Heart right ventricle (tissue), 16 donors: ENCODE measurements around the gene TTC9. TPM values are rescaled to one million over a fixed set of nuclear protein-coding genes. Genes with fewer than 3 reads are reported as not detected.
A peak's percentile ranks its signal among the peaks of the same experiment; 100 is the strongest.

Experiments
- ATAC-seq, 8 donors: fragments of 200-7000 bp; cut with Tn5 transposase; one replicate each; pipeline ENCODE4 v1.9.1; 2020; ENCODE audit warnings: mild to moderate bottlenecking in 8 of 8, moderate library complexity in 8 of 8, moderate number of reproducible peaks in 1 of 8
- DNase-seq, 2 donors: peaks; one replicate each; pipeline ENCODE4 v3.0.0-alpha.2; 2020
- H3K27ac ChIP-seq, 10 donors: fragments of 200-600 bp; sonication (generic) in 2 of 10; one replicate each; pipeline versions ENCODE4 v1.5.0 to v1.8.0; 2020 to 2022; ENCODE audit warnings: mild to moderate bottlenecking in 3 of 10
- H3K27me3 ChIP-seq, 7 donors: fragments of 200-600 bp; one replicate each; pipeline ENCODE4 v1.8.0; 2021 to 2022; ENCODE audit warnings: mild to moderate bottlenecking in 2 of 7
- H3K36me3 ChIP-seq, 9 donors: fragments of 200-600 bp; sonication (generic) in 1 of 9; one replicate each; pipeline versions ENCODE4 v1.5.0 to v1.8.0; 2020 to 2022; ENCODE audit warnings: mild to moderate bottlenecking in 2 of 9
- H3K4me1 ChIP-seq, 9 donors: fragments of 200-600 bp; sonication (generic) in 1 of 9; one replicate each; pipeline versions ENCODE4 v1.5.0 to v1.8.0; 2020 to 2022; ENCODE audit warnings: mild to moderate bottlenecking in 4 of 9
- H3K4me3 ChIP-seq, 10 donors: fragments of 200-600 bp; sonication (generic) in 2 of 10; one replicate each; pipeline versions ENCODE4 v1.5.0 to v1.8.0; 2020 to 2022; ENCODE audit warnings: mild to moderate bottlenecking in 7 of 10, moderate library complexity in 2 of 10
- H3K9me3 ChIP-seq, 11 donors: fragments of 200-600 bp in 10 of 11; sonication (generic) in 2 of 11; one replicate each; pipeline versions ENCODE4 v1.5.0 to v1.8.0; 2013 to 2022; ENCODE audit warnings: mild to moderate bottlenecking in 2 of 11, control low read depth in 1 of 11, moderate library complexity in 1 of 11
- WGBS, 2 donors: extraction: QIAGEN DNeasy Blood & Tissue Kit; methylation state at CpG; one replicate each; pipeline ENCODE4 v1.1.7; 2013; ENCODE audit warnings: inconsistent platforms in 1 of 2; 5-methylcytosine and 5-hydroxymethylcytosine counted together
- intact Hi-C, 10 donors: fragments of 100-400 bp; cut with DNase I; formaldehyde crosslinking; loops; one replicate each; pipeline versions ENCODE4 v1.11.1 to v1.14.2; 2022
- polyA plus RNA-seq, 2 donors: library from polyadenylated mRNA; stranded (reverse); fragments of 200-250 nt; gene quantifications; one replicate each; pipeline ENCODE4 v1.2.3, GENCODE V29; 2013
- total RNA-seq, 10 donors: library from RNA; stranded (reverse); fragmentation: NEBNext Ultra II Directional in 3 of 10; extraction: Animal tissue kit (Norgen Biotek cat#: 25700) in 3 of 10; gene quantifications; one replicate each; pipeline versions ENCODE4 v1.2.1 to v1.2.4, GENCODE V29; 2021 to 2023
- TF ChIP-seq, protein P1 (sequence below), 9 donors: fragments of 200-600 bp; sonication (generic) in 2 of 9; IDR thresholded peaks; one replicate each; pipeline versions ENCODE4 v1.5.0 to v1.8.0; 2021 to 2022; ENCODE audit warnings: antibody characterized with exemption in 9 of 9, mild to moderate bottlenecking in 5 of 9, moderate library complexity in 1 of 9
- donor health status: Arrhythmogenic right ventricular cardiomyopathy.
- donor health status: ischemic (EF 13 %, LVEDD 7.1; RV severe dilation, severe dysfunction).
- donor health status: healthy with polysubstance abuse.
- donor health status: DM: no; HTN: yes; CAD: no.
- donor health status: DM: no; HTN: no; CAD: no.
- donor health status: ischemic (EF 25% LVEDD 6.9; RV normal size, moderate dysfunction).
- donor health status: ischemic (EF 25% LVEDD 5.7; RV mildly dilated, moderate dysfunction).
- donor health status: healthy.
- donor health status: DM: yes; HTN: yes; CAD: no.
- donor health status: Ischemic cardiomyopathy.
- donor health status: ischemic (EF 35%, LVEDD 5.7; RV mildly dilated, moderate dysfunction).
- donor health status: nonischemic (EF 11% LVEDD 7.7; RV severe dilation, severe dysfunction).
- donor health status: DM: yes; HTN: yes; CAD: no.
- donor health status: PGD.
- donor health status: ischemic (EF 29% LVEDD 5.4; RV normal size, mild dysfunction).
- donor health status: nonischemic (EF 23%, LVEDD 6.1; RV moderate dilation, normal function).

Gene TTC9
- total and polyA plus RNA-seq, 12 donors = 0.22 to 2.9 (median 1.1) TPM

- H3K4me1 ChIP-seq = peaks cover 0 to 35% (median 11%) of the 10 kb centered on the region in 9 donors
- no peaks in the 10 kb centered on the region for H3K9me3 ChIP-seq
- no peak overlapping the region for H3K4me3 ChIP-seq
- TF ChIP-seq, protein P1, sequence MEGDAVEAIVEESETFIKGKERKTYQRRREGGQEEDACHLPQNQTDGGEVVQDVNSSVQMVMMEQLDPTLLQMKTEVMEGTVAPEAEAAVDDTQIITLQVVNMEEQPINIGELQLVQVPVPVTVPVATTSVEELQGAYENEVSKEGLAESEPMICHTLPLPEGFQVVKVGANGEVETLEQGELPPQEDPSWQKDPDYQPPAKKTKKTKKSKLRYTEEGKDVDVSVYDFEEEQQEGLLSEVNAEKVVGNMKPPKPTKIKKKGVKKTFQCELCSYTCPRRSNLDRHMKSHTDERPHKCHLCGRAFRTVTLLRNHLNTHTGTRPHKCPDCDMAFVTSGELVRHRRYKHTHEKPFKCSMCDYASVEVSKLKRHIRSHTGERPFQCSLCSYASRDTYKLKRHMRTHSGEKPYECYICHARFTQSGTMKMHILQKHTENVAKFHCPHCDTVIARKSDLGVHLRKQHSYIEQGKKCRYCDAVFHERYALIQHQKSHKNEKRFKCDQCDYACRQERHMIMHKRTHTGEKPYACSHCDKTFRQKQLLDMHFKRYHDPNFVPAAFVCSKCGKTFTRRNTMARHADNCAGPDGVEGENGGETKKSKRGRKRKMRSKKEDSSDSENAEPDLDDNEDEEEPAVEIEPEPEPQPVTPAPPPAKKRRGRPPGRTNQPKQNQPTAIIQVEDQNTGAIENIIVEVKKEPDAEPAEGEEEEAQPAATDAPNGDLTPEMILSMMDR (IDR thresholded peaks at IDR 0.05) = no peak
- peaks cover 0 to 38% (median 3%) of the 10 kb centered on the region in 7 donors for H3K27me3 ChIP-seq
- no peak for ATAC-seq
- 94 to 96% methylated on average over 6 of the region's 6 CpGs for WGBS, 2 donors
- no peak for DNase-seq
- H3K36me3 ChIP-seq = no peaks in the 10 kb centered on the region
- H3K27ac ChIP-seq = no peak overlapping the region
- intact Hi-C loops = loop anchor here in 1 of 10 donors (5.0 kb wide), 1 partner anchor 66 kb away; no protein-coding TSS in a partner anchor
Observed at GRCh38 chr14:70645892-70646291, 4.2 kb downstream of the TTC9 start.

DNA sequence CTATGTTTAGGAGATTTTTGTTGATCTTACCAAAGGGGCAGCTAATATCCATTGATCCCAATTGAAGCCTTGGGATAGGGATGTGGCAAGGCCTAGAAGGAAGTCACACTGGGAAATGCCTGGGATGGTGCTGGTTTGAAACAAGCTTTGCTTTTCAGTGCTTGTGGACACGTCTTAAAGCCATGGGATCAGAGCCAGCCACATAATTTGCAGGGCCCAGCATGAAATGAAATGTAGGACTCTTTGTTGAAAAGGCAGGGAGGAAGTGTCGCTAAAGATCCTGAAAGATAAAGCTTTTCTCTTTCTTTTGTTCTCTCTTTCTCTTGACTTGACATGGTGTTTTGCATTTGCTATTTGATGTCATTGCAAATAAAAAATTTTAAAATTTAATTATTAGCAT is 5.0 kb downstream of the TTC9 start:
- TF ChIP-seq, protein P1 (IDR thresholded peaks at IDR 0.05) = no peak
- H3K27ac ChIP-seq = no peak overlapping the region
- ATAC-seq (no peak), DNase-seq (no peak)
- intact Hi-C loops = loop anchor here in 1 of 10 donors (5.0 kb wide), 1 partner anchor 66 kb away; no protein-coding TSS in a partner anchor
- WGBS, 2 donors = 83 to 88% methylated on average over 2 of the region's 2 CpGs
- peaks cover 0 to 34% (median 0%) of the 10 kb centered on the region in 7 donors for H3K27me3 ChIP-seq
- no peaks in the 10 kb centered on the region for H3K9me3 ChIP-seq
- no peak overlapping the region for H3K4me3 ChIP-seq
- H3K4me1 ChIP-seq = peaks cover 0 to 31% (median 7%) of the 10 kb centered on the region in 9 donors
- no peaks in the 10 kb centered on the region for H3K36me3 ChIP-seq

DNA sequence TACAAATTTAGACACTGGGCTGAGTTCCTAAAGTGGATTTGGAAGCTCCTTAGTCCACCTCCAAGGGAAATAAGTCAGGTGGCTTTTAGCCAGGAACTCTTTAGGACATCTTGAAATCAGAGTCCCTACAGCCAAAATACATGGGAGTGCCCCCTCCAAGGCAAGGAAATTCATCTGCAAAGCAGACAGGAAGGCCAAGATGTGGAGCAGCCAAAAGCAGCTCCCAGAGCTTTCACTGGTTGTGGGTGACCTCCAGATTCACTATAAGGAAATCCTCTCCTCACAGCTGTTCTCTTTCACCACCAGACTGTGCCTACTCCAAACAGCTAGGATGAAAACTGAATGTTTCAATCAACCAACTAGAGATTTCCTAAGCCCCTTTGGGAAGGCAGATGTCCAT is 6.6 kb downstream of the TTC9 start:
- Histone ChIP-seq H3K4me3 (no peak overlapping the region), H3K9me3 (no peaks in the 10 kb centered on the region), H3K4me1 (peaks cover 0 to 20% (median 3%) of the 10 kb centered on the region in 9 donors), H3K36me3 (no peaks in the 10 kb centered on the region), H3K27me3 (peaks cover 0 to 23% (median 0%) of the 10 kb centered on the region in 7 donors), H3K27ac (peak overlapping the region in 2 of 10 donors; percentile 12 to 15)
- intact Hi-C loops = loop anchor here in 1 of 10 donors (5.0 kb wide), 1 partner anchor 64 kb away; no protein-coding TSS in a partner anchor
- TF ChIP-seq, protein P1 (IDR thresholded peaks at IDR 0.05) = no peak
- ATAC-seq = peak; percentile 67 to 92 (median 88)
- peak in 1 of 2 donors; percentile 30 for DNase-seq

- Histone ChIP-seq H3K4me1 (peaks cover 0 to 20% (median 3%) of the 10 kb centered on the region in 9 donors), H3K27ac (no peak overlapping the region), H3K4me3 (no peak overlapping the region), H3K36me3 (no peaks in the 10 kb centered on the region), H3K9me3 (no peaks in the 10 kb centered on the region), H3K27me3 (peaks cover 0 to 12% (median 0%) of the 10 kb centered on the region in 7 donors)
- ATAC-seq (no peak), DNase-seq (no peak)
- intact Hi-C loops = loop anchor here in 1 of 10 donors (5.0 kb wide), 1 partner anchor 62 kb away; no protein-coding TSS in a partner anchor
- 93 to 97% methylated on average over 4 of the region's 4 CpGs for WGBS, 2 donors
- TF ChIP-seq, protein P1 (IDR thresholded peaks at IDR 0.05) = no peak
Observed at GRCh38 chr14:70649803-70650202, 8.1 kb downstream of the TTC9 start.
